GM23248 (cell line): ENCODE results near the gene CDHR3.

Source experiments
- EZH2 ChIP-seq: fragments of 200-600 bp; sonication (generic); IDR thresholded peaks from 2 replicates; pipeline ENCODE4 v1.6.1; 2018; ENCODE audit warnings: antibody characterized with exemption, mild to moderate bottlenecking; ENCODE audit not compliant: insufficient read depth, poor library complexity, severe bottlenecking
- EZH2phosphoT487 ChIP-seq: fragments of 200-600 bp; sonication (generic); IDR thresholded peaks from 2 replicates; pipeline ENCODE4 v1.6.1; 2018; ENCODE audit warnings: antibody characterized with exemption, moderate library complexity, mild to moderate bottlenecking, low read depth; ENCODE audit not compliant: insufficient read depth

GRCh38 chr7:106012184-106012583, 49.1 kb downstream of the CDHR3 start:
- TF ChIP-seq EZH2 (no peak), EZH2phosphoT487 (no peak)
